SK-N-SH treated with all-trans-retinoic acid at 6 μM for 48 hours (cell line): Measurements from ENCODE around the gene LRRC10B.

ENCODE experiments used
- ATAC-seq: fragments of 200-7000 bp; cut with Tn5 transposase; 3 replicates; pipeline ENCODE4 v1.9.1; 2020; ENCODE audit warnings: mild to moderate bottlenecking, moderate library complexity
- ARNTL ChIP-seq: fragments of 450-650 bp; formaldehyde crosslinking; IDR thresholded peaks from 2 replicates; pipeline ENCODE4 v1.5.0; 2020; ENCODE audit warnings: low read depth, mild to moderate bottlenecking, moderate library complexity, borderline replicate concordance
- BACH2 ChIP-seq: fragments of 250-450 bp; sonication (Bioruptor Pico); IDR thresholded peaks from 2 replicates; pipeline ENCODE4 v1.9.0; 2021; ENCODE audit warnings: mild to moderate bottlenecking, borderline replicate concordance
- CREB5 ChIP-seq: fragments of 250-450 bp; sonication (Bioruptor Pico); IDR thresholded peaks from 2 replicates; pipeline ENCODE4 v1.5.1; 2020; ENCODE audit warnings: low read depth, mild to moderate bottlenecking, moderate library complexity
- CSRNP3 ChIP-seq: fragments of 250-450 bp; sonication (Bioruptor Pico); IDR thresholded peaks from 2 replicates; pipeline ENCODE4 v1.5.1; 2021; ENCODE audit warnings: mild to moderate bottlenecking, moderate library complexity
- ESRRG ChIP-seq: fragments of 250-450 bp; sonication (Bioruptor Pico); IDR thresholded peaks from 2 replicates; pipeline ENCODE4 v1.6.1; 2021; ENCODE audit warnings: mild to moderate bottlenecking
- GLIS3 ChIP-seq: fragments of 250-450 bp; sonication (Bioruptor Pico); IDR thresholded peaks from 2 replicates; pipeline ENCODE4 v1.5.0; 2020; ENCODE audit warnings: mild to moderate bottlenecking, moderate library complexity
- ISL1 ChIP-seq: fragments of 250-450 bp; sonication (Bioruptor Pico); IDR thresholded peaks from 2 replicates; pipeline ENCODE4 v2.1.2; 2022; ENCODE audit warnings: mild to moderate bottlenecking, moderate library complexity
- OSR1 ChIP-seq: fragments of 250-450 bp; sonication (Bioruptor Pico); IDR thresholded peaks from 2 replicates; pipeline ENCODE4 v1.8.0; 2022; ENCODE audit warnings: moderate library complexity, mild to moderate bottlenecking, inconsistent platforms
- PATZ1 ChIP-seq: fragments of 250-450 bp; sonication (Bioruptor Pico); IDR thresholded peaks from 2 replicates; pipeline ENCODE4 v1.8.0; 2020; ENCODE audit warnings: mild to moderate bottlenecking, moderate library complexity, borderline replicate concordance
- PPARA ChIP-seq: fragments of 250-450 bp; sonication (Bioruptor Pico); IDR thresholded peaks from 2 replicates; pipeline ENCODE4 v1.5.0; 2020; ENCODE audit warnings: mild to moderate bottlenecking, borderline replicate concordance
- RARB ChIP-seq: fragments of 250-450 bp; sonication (Bioruptor Pico); IDR thresholded peaks from 2 replicates; pipeline ENCODE4 v1.8.0; 2021; ENCODE audit warnings: mild to moderate bottlenecking, moderate library complexity
- SNAI2 ChIP-seq: fragments of 250-450 bp; sonication (Bioruptor Pico); IDR thresholded peaks from 2 replicates; pipeline ENCODE4 v1.5.0; 2020; ENCODE audit warnings: mild to moderate bottlenecking, moderate library complexity
- TCF4 ChIP-seq: fragments of 250-450 bp; sonication (Bioruptor Pico); IDR thresholded peaks from 2 replicates; pipeline ENCODE4 v1.8.0; 2021; ENCODE audit warnings: mild to moderate bottlenecking, moderate library complexity, borderline replicate concordance
- TOX ChIP-seq: fragments of 250-450 bp; sonication (Bioruptor Pico); IDR thresholded peaks from 2 replicates; pipeline ENCODE4 v1.8.0; 2021; ENCODE audit warnings: mild to moderate bottlenecking, moderate library complexity, borderline replicate concordance
- TSHZ2 ChIP-seq: fragments of 250-450 bp; sonication (Bioruptor Pico); IDR thresholded peaks from 2 replicates; pipeline ENCODE4 v1.5.0; 2020; ENCODE audit warnings: mild to moderate bottlenecking, moderate library complexity
- ZC3H10 ChIP-seq: fragments of 250-450 bp; sonication (Bioruptor Pico); IDR thresholded peaks from 2 replicates; pipeline ENCODE4 v1.5.1; 2021; ENCODE audit warnings: mild to moderate bottlenecking, moderate library complexity
- ZFP3 ChIP-seq: fragments of 250-450 bp; sonication (Bioruptor Pico); IDR thresholded peaks from 2 replicates; pipeline ENCODE4 v1.5.0; 2020; ENCODE audit warnings: mild to moderate bottlenecking, moderate library complexity
- ZNF70 ChIP-seq: fragments of 450-650 bp; formaldehyde crosslinking; IDR thresholded peaks from 2 replicates; pipeline ENCODE4 v1.5.0; 2020; ENCODE audit warnings: mild to moderate bottlenecking, moderate library complexity
- ZNF8 ChIP-seq: fragments of 450-650 bp; formaldehyde crosslinking; IDR thresholded peaks from 2 replicates; pipeline ENCODE4 v1.5.0; 2020; ENCODE audit warnings: mild to moderate bottlenecking, moderate library complexity

Gene LRRC10B

GRCh38 chr11:61538636-61538961, 30.1 kb downstream of the LRRC10B start (continued):
- TF ChIP-seq TSHZ2 (CRISPR knock-in tag): no peak
- no peak for TF ChIP-seq TOX (CRISPR knock-in tag)
- no peak for TF ChIP-seq BACH2 (CRISPR knock-in tag)
- no peak for TF ChIP-seq GLIS3 (CRISPR knock-in tag)
- TF ChIP-seq PATZ1: no peak

GRCh38 chr11:61539006-61539405, 30.5 kb downstream of the LRRC10B start:
- TF ChIP-seq CREB5 (CRISPR knock-in tag): no peak
- TF ChIP-seq ESRRG (CRISPR knock-in tag): no peak
- no peak for TF ChIP-seq ZNF70
- no peak for TF ChIP-seq SNAI2 (CRISPR knock-in tag)
- no peak for TF ChIP-seq ZNF8 (CRISPR knock-in tag)
- TF ChIP-seq RARB: no peak
- TF ChIP-seq TSHZ2 (CRISPR knock-in tag): no peak
- TF ChIP-seq TOX (CRISPR knock-in tag): no peak
- TF ChIP-seq ARNTL (CRISPR knock-in tag): no peak
- no peak for ATAC-seq

GRCh38 chr11:61539831-61540357, 31.3 kb downstream of the LRRC10B start:
- ATAC-seq: no peak
- no peak for TF ChIP-seq OSR1 (CRISPR knock-in tag)
- TF ChIP-seq PPARA (CRISPR knock-in tag): no peak
- no peak for TF ChIP-seq CREB5 (CRISPR knock-in tag)
- TF ChIP-seq GLIS3 (CRISPR knock-in tag): no peak
- TF ChIP-seq TSHZ2 (CRISPR knock-in tag): no peak
- no peak for TF ChIP-seq PATZ1
- no peak for TF ChIP-seq SNAI2 (CRISPR knock-in tag)
- no peak for TF ChIP-seq ZFP3 (CRISPR knock-in tag)
- no peak for TF ChIP-seq TOX (CRISPR knock-in tag)
- no peak for TF ChIP-seq TCF4 (CRISPR knock-in tag)
- no peak for TF ChIP-seq ISL1
- no peak for TF ChIP-seq ZC3H10 (CRISPR knock-in tag)
- no peak for TF ChIP-seq CSRNP3
